Natural killer cell (primary cell): ENCODE results near the gene ALKAL2. TPM values are rescaled to one million over a fixed set of nuclear protein-coding genes. Genes with fewer than 3 reads are reported as not detected.
A peak's percentile ranks its signal among the peaks of the same experiment; 100 is the strongest.

Experiments
- ATAC-seq, 3 donors: fragments of 150-1000 bp in 2 of 3; fragments of 200-7000 bp in 1 of 3; cut with Tn5 transposase; 1 replicate in 1 of 3; 2 replicates in 2 of 3; pipeline ENCODE4 v1.10.0; 2021; ENCODE audit warnings: mild to moderate bottlenecking in 2 of 3, moderate library complexity in 2 of 3
- DNase-seq, 2 donors: peaks; one replicate each; pipeline versions ENCODE4 v3.0.0 to v3.0.0-alpha.2; 2013 to 2021; ENCODE audit warnings: mixed read lengths in 1 of 2
- H3K27ac ChIP-seq: one replicate; pipeline ENCODE4 v1.5.1; 2013; ENCODE audit warnings: mild to moderate bottlenecking, low read length
- H3K27me3 ChIP-seq: one replicate; pipeline ENCODE4 v1.6.1; 2013; ENCODE audit warnings: low read length; ENCODE audit not compliant: control insufficient read depth, insufficient read depth
- H3K36me3 ChIP-seq: one replicate; pipeline ENCODE4 v1.6.1; 2013; ENCODE audit warnings: low read length; ENCODE audit not compliant: control insufficient read depth, insufficient read depth
- H3K4me1 ChIP-seq: one replicate; pipeline ENCODE4 v1.6.1; 2013; ENCODE audit warnings: low read length; ENCODE audit not compliant: control insufficient read depth, insufficient read depth
- H3K4me3 ChIP-seq: one replicate; pipeline ENCODE4 v1.5.1; 2013; ENCODE audit warnings: low read length
- H3K9me3 ChIP-seq: one replicate; pipeline ENCODE4 v1.6.1; 2013; ENCODE audit warnings: low read length; ENCODE audit not compliant: control insufficient read depth, insufficient read depth
- H3K27ac Mint-ChIP-seq, 2 donors: one replicate each; pipeline ENCODE4 v1.8.0; 2022; ENCODE audit warnings: mild to moderate bottlenecking in 2 of 2, mixed read lengths in 2 of 2, moderate library complexity in 1 of 2
- H3K27me3 Mint-ChIP-seq, 2 donors: one replicate each; pipeline ENCODE4 v1.8.0; 2022; ENCODE audit warnings: low read depth in 2 of 2, mixed read lengths in 2 of 2
- H3K36me3 Mint-ChIP-seq: one replicate; pipeline ENCODE4 v1.8.0; 2022; ENCODE audit warnings: mixed read lengths
- H3K4me1 Mint-ChIP-seq, 2 donors: one replicate each; pipeline ENCODE4 v1.8.0; 2022; ENCODE audit warnings: mixed read lengths in 2 of 2
- H3K4me3 Mint-ChIP-seq: one replicate; pipeline ENCODE4 v1.8.0; 2022; ENCODE audit warnings: mild to moderate bottlenecking, moderate library complexity, mixed read lengths
- H3K9me3 Mint-ChIP-seq, 2 donors: one replicate each; pipeline ENCODE4 v1.8.0; 2022; ENCODE audit warnings: mixed read lengths in 2 of 2
- WGBS: methylation state at CpG from one replicate; pipeline ENCODE4 v1.1.7; 2013; ENCODE audit warnings: missing lambda C conversion rate; ENCODE audit not compliant: insufficient coverage; 5-methylcytosine and 5-hydroxymethylcytosine counted together
- intact Hi-C: fragments of 100-400 bp; cut with micrococcal nuclease; formaldehyde crosslinking; loops from one replicate; pipeline ENCODE4 v1.14.2; 2022
- total RNA-seq, 4 donors: library from RNA; stranded (reverse); fragments of 120-200 nt in 1 of 4; gene quantifications; one replicate each; pipeline versions ENCODE4 v1.2.3 to v1.2.4, GENCODE V29; 2013 to 2022
- TF ChIP-seq, protein P1 (sequence below): fragments of 200-600 bp; IDR thresholded peaks from one replicate; pipeline ENCODE4 v1.8.0; 2022; ENCODE audit warnings: antibody characterized with exemption

The ALKAL2 gene
- total RNA-seq, 3 donors from 2014 or later (not counting 1 experiment from before 2014, with no cell fraction given), result 1.1 to 2.0 (median 1.7) TPM

DNA sequence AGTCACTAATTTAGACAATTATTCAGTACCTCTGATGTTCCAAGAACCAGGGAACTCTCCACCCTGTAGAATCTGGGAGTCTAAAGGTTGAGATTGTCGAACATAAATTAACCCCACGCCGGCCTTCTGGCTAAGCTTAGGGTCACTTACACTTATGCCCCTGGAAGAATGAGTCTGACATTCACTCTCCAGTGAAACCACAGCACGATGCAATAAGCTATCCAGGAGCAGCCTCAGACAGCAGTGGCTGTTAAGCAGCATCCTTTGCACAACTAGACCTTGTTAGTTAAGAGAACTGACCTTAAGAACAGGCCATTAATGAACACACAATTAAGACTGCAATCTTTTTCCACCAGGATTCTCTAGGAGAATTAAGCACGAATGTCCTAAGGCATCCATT is 49.0 kb downstream of the ALKAL2 start:
- TF ChIP-seq, protein P1, sequence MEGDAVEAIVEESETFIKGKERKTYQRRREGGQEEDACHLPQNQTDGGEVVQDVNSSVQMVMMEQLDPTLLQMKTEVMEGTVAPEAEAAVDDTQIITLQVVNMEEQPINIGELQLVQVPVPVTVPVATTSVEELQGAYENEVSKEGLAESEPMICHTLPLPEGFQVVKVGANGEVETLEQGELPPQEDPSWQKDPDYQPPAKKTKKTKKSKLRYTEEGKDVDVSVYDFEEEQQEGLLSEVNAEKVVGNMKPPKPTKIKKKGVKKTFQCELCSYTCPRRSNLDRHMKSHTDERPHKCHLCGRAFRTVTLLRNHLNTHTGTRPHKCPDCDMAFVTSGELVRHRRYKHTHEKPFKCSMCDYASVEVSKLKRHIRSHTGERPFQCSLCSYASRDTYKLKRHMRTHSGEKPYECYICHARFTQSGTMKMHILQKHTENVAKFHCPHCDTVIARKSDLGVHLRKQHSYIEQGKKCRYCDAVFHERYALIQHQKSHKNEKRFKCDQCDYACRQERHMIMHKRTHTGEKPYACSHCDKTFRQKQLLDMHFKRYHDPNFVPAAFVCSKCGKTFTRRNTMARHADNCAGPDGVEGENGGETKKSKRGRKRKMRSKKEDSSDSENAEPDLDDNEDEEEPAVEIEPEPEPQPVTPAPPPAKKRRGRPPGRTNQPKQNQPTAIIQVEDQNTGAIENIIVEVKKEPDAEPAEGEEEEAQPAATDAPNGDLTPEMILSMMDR, result no peak
- H3K4me3 Mint-ChIP-seq, result peak overlapping the region; percentile 84
- Histone ChIP-seq H3K4me3 (no peak overlapping the region), H3K27me3 (no peaks in the 10 kb centered on the region), H3K36me3 (peaks cover 6% of the 10 kb centered on the region), H3K27ac (peak overlapping the region; percentile 41), H3K4me1 (peaks cover 27% of the 10 kb centered on the region), H3K9me3 (no peaks in the 10 kb centered on the region)
- 75% methylated on average over 4 of the region's 5 CpGs for WGBS
- peaks cover 42 to 47% of the 10 kb centered on the region in 2 donors for H3K4me1 Mint-ChIP-seq
- H3K36me3 Mint-ChIP-seq, result peaks cover 28% of the 10 kb centered on the region
- ATAC-seq (peak in 1 of 3 donors; percentile 22), DNase-seq (no peak)
- no peaks in the 10 kb centered on the region for H3K27me3 Mint-ChIP-seq
- intact Hi-C loops, result loop anchor here (5.0 kb wide), 2 partner anchors 47 to 62 kb away; no protein-coding TSS in a partner anchor
- H3K27ac Mint-ChIP-seq, result peak overlapping the region; percentile 91 to 94
- peaks cover 0 to 3% of the 10 kb centered on the region in 2 donors for H3K9me3 Mint-ChIP-seq

DNA sequence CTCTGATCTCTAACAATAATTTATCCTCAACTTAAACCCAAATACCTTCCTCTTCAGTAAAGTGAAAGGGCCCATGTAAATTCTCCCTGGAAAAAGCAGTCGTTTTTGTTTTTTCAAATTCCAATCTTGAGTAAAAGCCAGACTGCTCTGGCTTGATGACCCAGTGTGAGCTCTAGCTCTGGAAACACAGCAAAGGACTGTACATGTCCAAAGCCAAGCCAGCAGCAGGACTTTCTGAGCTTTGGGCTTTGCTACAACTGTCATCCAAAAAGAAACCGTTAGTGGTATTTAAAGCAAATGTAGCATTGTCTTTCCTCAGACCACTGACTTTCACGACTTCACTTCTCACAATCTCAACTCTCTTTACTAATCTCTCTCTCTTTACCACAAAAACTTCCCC is 49.5 kb downstream of the ALKAL2 start:
- Mint-ChIP-seq H3K4me1 (peaks cover 42 to 47% of the 10 kb centered on the region in 2 donors), H3K27ac (peak overlapping the region; percentile 91 to 94), H3K4me3 (peak overlapping the region; percentile 84), H3K27me3 (no peaks in the 10 kb centered on the region), H3K9me3 (peaks cover 0 to 3% of the 10 kb centered on the region in 2 donors), H3K36me3 (peaks cover 28% of the 10 kb centered on the region)
- 44% methylated on average over 3 of the region's 3 CpGs for WGBS
- H3K9me3 ChIP-seq, result no peaks in the 10 kb centered on the region
- intact Hi-C loops, result loop anchor here (5.0 kb wide), 2 partner anchors 46 to 61 kb away; no protein-coding TSS in a partner anchor
- H3K27me3 ChIP-seq, result no peaks in the 10 kb centered on the region
- no peak for DNase-seq
- no peak overlapping the region for H3K4me3 ChIP-seq
- TF ChIP-seq, protein P1, result no peak
- peak; percentile 44 to 61 (median 52) for ATAC-seq
- H3K36me3 ChIP-seq, result peaks cover 3% of the 10 kb centered on the region
- H3K4me1 ChIP-seq, result peaks cover 27% of the 10 kb centered on the region
- peak overlapping the region; percentile 41 for H3K27ac ChIP-seq

DNA sequence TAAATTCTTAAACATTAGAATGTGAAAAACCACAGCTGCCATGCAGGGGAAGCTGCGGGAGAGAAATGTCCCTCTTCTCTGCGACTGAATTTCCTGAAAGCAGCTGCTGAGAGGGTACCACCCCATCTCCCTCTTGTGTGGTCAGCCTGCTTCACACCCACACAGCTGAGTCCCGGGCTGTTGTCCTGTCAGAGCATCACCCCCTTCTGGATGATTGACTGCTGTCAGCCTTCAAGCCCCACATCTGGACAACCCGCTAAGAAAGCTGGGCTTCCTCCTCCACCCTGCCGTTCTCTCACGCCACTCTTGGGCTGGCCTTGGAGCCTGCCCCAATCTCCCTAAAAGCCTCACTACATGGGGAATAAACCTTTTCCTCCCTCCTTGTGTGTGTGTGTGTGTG is 50.0 kb downstream of the ALKAL2 start:
- Histone ChIP-seq H3K27ac (peak overlapping the region; percentile 41), H3K27me3 (no peaks in the 10 kb centered on the region), H3K4me1 (peaks cover 27% of the 10 kb centered on the region), H3K36me3 (peaks cover 4% of the 10 kb centered on the region), H3K4me3 (no peak overlapping the region), H3K9me3 (no peaks in the 10 kb centered on the region)
- WGBS, result 26% methylated on average over 6 of the region's 6 CpGs
- H3K9me3 Mint-ChIP-seq, result peaks cover 0 to 3% of the 10 kb centered on the region in 2 donors
- H3K36me3 Mint-ChIP-seq, result peaks cover 23% of the 10 kb centered on the region
- H3K4me1 Mint-ChIP-seq, result peaks cover 42 to 47% of the 10 kb centered on the region in 2 donors
- intact Hi-C loops, result loop anchor here (5.0 kb wide), 2 partner anchors 46 to 61 kb away; no protein-coding TSS in a partner anchor
- peak overlapping the region; percentile 84 for H3K4me3 Mint-ChIP-seq
- DNase-seq (peak; percentile 25 to 41), ATAC-seq (peak; percentile 85 to 95 (median 85))
- TF ChIP-seq, protein P1, result no peak
- no peaks in the 10 kb centered on the region for H3K27me3 Mint-ChIP-seq
- peak overlapping the region; percentile 91 to 94 for H3K27ac Mint-ChIP-seq
